Right forelimb (tissue), 1 donor: Measurements from ENCODE around the gene RGMA.

ENCODE experiments used
- DNase-seq: peaks from one replicate; pipeline ENCODE4 v3.0.0-alpha.2; 2018

RGMA gene

GRCh38 chr15:93001156-93001555 is 87.9 kb downstream of the RGMA start:
- DNase-seq: no peak

GRCh38 chr15:92997821-92998220 is 91.2 kb downstream of the RGMA start:
- no peak for DNase-seq

- DNase-seq: no peak
Measured at GRCh38 chr15:92992720-92993119, 96.3 kb downstream of the RGMA start.

- DNase-seq: no peak
Measured at GRCh38 chr15:92990031-92990430, 99.0 kb downstream of the RGMA start.

GRCh38 chr15:92989470-92989869 is 99.5 kb downstream of the RGMA start:
- DNase-seq: no peak
